HG02623 (cell line): ENCODE results near the gene ANKRD1.
"Not testable (repeated sequence)": the region's sequence is repeated elsewhere in the genome, so short reads cannot be mapped to it uniquely, and the experiment has no call there.

Source experiments
- ATAC-seq: cut with Tn5 transposase; IDR thresholded peaks from one replicate; pipeline ENCODE4 v1.9.1; 2021; ENCODE audit warnings: moderate library complexity; ENCODE audit not compliant: unreplicated experiment

ANKRD1 gene

DNA sequence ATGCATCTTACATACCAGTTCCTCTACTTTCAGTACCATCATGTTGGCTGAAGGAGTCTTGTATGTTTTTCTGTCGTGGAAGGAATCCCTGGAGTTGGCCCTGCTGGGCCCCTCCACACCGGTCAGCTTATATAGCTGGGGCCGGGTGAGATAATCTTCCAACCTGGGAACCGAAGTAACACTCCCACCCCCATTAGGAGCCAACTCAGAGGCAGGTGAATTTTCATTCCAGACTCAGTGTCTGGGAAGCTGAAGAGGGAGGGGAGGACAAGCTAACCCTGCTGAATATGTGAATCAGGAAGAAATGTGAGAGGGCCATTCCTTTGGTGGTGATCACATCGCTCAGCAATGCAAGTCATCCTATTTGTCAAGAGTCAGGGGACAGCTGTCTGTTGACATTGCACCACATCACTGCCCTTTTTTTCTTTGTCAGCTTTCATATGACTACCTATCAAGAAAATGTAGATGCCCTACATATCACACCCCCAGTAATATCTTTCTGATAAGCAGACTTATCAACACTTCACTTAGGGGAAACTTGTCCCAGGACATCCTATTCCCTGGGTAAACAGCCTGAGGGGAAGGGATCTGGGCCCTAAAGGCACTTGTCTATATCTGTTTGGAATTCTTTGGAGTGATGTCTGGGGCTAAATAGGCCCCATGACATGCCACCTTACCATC is at the start of gene ANKRD1:
Gene ANKRD1, minus strand, starts transcription at position 102 of the 681 bp plus-strand sequence. Its CDS starts 60 bp downstream, at position 42.
- ATAC-seq, result no peak

DNA sequence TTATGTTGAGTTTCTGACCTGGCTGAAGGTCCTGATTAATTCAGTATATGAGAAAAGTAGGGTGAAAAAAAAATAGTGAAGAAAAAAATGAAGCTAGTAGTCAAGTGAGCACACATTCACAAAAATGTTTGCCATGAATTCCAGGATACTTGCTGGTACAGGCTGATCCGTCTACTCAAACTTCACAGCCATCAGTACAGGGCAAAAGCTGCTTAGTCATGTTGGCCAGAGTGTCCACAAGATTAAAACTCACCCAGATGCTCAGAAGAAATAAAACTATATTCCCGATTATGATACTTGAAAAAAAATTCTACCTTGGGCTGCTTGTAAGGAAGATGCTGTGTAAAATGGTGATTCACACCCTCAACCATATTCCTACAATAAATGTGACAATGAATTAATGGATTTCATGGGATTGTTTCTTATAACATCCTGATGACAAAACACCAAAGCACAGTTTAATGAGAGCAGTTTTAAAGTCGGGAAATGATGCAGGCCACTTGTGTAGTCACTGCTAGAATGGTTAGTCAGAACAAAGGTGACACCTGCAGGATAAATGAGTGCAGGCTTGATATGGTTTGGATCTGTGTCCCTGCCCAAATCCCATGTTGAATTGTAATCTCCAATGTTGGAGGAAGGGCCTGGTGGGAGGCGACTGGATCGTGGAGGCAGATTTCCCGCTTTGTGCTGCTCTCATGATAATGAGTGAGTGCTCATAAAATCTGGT is 49.2 kb upstream of the ANKRD1 start:
- no peak for ATAC-seq

DNA sequence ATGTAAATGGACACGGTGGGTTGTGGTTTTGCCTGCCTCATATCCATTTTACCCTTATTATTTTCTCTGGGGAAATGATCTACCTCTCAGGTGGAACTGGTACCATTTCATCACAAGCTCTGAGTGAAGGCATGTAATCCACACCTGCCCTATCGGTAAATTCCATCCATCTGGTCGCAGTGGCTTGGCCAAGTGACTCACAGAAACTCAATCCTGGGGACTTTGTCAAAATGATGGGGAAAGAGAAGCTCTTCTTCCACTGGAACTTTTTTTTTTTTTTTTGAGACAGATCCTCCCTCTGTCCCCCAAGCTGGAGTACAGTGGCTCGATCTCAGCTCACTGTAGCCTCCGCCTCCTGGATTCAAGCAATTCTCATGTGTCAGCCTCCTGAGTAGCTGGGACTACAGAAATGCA is 48.2 kb upstream of the ANKRD1 start:
- no peak for ATAC-seq

DNA sequence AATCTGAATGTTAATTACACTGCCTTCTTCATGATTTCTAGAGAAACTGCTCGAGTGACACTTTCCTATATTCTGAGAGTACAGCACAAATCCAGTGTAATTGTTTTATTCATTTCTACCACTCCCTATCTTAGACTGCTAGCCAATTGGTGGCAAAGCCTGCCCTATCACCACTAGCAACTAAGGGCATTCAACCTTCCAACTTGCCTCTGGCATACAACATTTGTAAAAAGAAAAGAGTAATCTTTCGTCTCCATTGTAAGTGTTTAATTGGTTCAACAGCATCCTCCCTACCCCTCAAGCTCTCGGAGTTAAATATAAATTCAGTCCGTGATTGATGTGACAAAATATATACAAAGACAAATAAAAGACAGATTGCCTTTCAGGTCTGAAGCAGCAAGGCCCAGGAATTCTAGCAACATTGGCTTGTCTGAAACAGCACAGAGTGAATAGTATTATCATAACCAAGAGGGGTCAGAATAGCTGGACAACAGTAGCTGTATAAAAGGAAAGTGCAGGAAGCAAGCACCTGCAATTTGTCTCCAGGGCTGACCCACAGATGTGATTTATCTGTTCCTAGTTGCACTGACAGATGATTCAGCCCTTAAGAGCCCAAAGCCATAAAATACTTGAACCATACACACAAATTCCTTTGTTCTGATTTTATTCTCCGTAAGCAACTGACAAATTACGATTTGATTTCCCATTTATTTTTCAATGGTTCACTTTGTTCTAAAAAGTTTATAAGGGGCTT is 47.6 kb upstream of the ANKRD1 start:
- ATAC-seq, result no peak

DNA sequence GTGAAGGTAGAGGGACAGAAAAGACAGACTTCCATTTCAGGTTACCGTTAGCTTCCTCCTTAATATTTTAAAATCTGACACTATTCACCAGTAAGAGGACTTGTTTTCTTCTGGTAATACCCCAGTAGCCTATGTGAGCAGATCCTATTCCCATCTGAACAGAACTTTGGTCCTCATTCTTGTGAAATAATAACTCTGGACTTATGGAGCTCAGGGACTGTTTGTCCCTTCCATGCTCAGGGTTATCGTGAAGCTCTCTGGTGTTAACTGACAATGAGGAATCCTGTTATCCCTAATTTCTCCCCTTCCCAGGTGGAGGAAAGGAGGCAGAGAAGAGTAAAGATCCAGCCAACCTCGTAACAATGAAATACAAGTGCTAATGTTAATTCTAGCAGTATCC is 47.0 kb upstream of the ANKRD1 start:
- ATAC-seq, result no peak

DNA sequence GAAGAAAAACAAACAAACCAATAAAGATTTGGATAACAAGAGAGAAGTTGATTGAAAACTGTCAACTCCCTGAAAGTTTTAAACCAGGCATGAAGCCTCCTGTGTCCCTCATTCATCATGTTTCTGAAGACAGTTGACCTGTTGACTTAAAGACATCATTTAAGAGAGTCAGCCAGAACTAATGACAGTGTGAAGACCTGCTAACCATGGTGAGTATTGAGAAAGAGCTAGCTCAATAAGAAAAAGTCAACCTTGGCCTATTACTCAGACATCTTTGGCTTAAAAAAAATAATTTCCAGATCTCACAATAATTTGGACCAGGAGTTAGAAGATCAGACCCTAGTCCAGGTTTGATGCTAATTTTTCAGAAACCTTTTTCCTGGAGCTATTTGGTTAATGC is 45.3 kb upstream of the ANKRD1 start:
- ATAC-seq, result no peak

DNA sequence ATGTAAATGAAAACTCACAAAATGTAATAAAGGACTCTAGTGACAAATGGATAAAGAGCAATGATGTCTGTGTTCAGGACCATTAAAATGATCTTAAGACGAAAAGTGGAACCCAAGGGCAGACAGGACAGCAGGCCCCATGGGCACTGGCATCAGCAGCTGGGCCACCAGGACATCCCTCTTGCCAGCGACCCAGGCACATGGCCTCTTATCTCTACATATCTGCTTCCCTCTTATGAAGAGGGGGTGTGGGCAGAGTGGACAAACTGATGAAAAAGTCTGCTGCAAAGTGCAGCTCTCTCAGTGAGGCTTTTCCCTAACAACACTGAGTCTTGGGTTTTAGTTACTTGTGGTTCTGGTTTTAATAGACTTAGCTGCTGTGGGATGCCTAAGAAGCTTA is 44.8 kb upstream of the ANKRD1 start:
- no peak for ATAC-seq

DNA sequence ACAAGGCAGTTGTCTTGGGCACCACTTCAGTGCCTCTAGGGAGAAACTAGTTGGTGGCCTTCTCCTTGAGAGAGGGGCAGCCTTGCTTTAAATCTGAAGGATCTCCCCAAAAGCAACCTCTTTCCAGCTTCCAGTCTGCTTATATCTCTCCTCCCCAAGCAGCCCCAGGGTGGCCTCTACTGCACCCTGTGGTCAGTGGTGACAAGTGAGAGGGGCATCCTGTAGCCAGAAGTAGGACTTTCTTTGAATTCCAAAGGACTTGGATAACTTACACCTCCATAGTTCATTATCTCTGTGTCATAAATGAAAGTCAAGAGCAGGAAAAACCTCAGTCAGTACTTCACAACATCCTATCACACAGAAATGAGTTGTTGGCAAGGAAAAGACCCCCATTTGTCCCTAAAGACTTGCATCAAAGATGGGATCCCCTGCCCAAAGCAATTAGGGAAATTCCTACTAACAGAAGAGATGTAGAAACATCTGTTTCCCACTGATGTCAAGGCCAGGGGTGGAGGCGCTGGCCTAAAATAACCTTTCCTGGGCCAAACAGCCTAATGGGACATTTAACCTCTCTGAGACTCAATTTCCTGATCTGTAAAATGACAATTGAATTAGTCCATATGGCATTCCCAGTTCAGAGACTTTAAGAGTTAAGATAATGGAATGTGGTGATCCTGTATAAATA is 44.0 kb upstream of the ANKRD1 start:
- no peak for ATAC-seq

DNA sequence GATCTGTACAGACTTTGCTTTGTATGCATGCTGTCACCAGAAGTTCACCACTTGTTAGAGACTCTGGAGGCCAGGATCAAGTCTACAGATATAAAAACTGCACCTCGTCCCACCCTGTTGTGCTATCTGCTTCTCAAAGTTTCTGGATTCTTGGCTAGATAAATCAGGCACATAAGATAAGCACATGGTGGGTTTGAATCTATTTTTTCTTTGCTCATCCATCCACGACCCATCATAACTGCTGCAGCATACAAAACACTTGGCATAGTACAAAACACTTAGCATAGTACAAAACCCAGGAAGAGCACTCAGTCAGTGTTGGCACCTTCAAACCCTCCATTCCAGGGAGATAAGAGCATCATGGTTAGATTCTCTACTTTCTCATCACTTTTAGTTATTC is 42.4 kb upstream of the ANKRD1 start:
- no peak for ATAC-seq

DNA sequence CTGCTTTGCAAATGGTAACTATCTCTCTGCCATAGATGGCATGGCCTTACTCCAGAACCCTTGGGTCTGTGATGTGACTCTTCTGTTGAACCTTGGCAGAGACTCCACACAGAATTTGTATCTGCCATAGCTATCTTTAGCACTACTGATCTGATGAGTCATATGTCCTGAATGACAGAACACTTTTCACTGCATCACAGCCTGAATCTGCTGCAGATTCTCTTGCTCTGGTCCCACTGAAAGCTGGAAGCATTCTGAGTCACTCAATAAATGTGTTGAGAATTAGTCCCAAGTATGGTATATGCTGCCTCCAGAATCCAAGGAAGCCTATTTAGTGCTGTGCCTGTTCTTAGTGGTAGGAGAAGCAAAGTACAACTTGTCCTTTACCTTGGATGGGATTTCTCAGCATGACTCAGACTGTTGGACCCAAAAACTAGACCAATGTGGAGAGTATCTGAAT is 39.5 kb upstream of the ANKRD1 start:
- ATAC-seq, result peak; percentile 70

DNA sequence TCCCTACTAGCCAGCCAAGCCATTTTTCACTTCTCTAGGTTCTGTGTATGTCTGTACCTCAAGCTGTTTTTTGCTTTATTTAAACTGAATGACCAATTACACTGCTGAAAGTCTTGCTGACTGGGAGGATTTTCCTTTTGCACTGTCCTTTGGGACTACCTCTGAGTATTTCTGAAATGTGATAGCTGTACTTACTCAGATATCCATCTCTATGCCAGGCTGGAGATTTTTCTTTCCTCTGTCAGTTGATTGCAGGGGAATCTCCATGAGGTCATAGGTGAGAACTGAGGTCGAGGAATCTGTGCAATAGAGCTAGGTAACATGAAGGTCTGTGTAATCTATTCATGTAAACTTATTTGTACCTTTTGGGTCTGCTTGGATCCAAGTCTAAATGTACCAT is 38.9 kb upstream of the ANKRD1 start:
- peak; percentile 15 for ATAC-seq

DNA sequence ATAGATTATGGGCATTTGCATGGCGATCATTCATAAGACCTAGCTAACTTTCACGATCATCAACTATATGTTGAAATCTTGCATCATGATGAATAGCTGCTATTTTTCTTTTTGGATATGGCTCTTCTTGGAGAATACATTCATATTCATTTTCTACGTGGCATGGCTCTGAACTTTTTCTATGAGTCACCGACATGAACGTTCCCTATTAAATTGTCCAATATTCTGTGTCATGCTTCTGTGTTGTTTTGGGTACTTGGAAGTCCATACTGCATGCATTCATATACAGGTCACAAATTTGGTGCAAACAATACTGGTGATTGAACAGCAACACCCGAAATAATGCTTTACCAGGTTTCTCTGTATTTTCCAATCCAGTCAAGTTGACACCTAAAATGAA is 37.9 kb upstream of the ANKRD1 start:
- no peak for ATAC-seq

DNA sequence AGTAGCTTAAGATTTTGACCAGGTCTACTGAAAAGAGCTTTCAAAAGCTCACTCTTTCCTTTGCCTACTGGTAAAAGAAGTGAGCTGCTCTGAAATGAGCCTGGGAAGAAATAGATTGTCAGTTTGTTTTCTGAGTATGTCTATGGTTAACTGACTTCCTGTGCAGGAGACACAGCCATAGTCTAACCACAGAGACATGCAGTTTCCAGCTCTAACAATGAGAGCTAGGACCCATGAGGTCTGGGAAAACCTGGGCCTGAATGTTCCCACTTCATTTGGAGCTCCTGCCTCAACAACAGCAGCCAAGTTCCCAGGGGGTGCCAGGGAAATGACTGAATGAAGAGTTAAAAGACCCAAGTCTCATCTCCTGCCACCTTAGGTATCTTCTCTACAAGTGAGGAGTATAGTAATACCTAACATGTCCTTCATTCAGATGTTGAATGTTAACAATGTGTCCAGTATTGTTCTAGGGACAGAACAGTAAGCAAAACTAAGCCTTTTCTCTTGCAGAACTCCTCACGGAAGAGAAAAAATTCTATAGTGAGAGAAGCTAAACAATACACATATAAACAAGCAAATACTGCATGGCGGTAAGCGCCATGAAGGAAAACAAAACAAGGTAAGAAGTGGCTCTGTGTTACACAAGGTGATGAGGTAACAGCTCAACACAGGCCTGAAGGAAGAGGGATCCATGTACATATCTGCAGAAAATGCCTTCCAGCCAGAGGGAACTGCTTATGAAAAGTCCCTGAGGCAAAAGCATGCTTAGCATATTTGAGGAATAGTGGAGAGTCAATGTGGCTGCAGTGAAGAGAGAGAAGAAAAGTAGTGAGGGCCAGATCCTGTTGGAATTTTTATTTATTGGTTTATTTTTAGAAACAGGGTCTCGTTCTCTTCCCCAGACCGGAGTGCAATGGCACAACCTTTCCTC is 26.4 kb upstream of the ANKRD1 start:
- ATAC-seq, result peak; percentile 57

DNA sequence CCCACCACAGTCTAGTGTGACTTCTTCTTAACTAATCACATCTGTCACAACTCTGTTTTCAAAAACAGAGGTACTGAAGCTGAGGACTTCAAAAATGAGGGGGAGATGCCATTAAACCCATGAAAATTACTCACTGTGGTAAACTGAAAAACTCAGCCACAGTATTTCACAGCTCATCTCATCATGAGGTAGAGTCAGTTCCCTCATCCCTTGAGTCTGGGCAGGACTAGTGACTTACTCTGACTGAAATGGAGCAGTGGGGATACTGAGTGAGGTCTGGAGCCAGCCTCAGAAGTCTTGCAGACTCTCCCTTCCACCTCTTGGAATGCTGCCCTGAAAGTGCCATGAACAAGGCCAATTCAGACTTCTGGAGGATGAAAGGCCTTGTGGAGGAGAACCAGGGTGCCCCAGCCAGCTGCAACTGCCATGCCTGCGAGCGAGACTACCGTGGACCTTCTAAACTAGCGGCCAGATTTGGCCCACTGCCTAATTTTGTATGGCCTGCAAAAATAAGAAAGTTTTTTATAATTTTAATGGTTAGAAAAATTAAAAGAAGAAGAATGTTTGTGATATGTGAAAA is 24.7 kb upstream of the ANKRD1 start:
- ATAC-seq, result no peak

DNA sequence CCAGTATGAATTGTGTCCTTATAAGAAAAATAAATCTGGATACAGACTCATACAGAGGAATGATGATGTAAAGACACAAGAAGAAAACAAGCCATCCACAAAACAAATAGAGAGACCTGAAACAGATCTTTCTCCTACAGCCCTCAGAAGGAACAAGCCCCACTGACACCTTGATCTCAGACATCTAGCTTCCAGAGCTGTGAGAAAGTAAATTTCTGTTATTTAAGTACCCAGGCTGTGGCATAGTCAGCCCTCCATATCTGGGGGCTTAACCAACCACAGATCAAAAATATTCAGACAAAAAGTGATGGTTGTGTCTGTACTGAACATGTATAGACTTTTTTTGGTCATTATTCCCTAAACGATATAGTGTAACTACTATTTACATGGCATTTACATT is 23.9 kb upstream of the ANKRD1 start:
- no peak for ATAC-seq

DNA sequence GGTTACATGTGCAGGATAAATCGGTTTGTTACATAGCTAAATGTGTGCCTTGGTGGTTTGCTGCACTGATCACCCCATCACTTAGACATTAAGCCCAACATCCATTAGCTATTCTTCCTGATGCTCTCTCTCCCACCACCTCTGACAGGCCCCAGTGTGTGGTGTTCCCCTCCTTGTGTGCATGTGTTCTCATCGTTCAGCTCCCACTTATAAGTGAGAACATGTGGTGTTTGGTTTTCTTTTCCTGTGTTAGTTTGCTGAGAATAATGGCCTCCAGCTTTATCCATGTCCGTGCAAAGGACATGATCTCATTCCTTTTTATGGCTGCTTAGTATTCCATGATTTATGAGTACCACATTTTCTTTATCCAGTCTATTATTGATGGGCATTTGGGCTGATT is 22.1 kb upstream of the ANKRD1 start:
- not testable (repeated sequence) for ATAC-seq

DNA sequence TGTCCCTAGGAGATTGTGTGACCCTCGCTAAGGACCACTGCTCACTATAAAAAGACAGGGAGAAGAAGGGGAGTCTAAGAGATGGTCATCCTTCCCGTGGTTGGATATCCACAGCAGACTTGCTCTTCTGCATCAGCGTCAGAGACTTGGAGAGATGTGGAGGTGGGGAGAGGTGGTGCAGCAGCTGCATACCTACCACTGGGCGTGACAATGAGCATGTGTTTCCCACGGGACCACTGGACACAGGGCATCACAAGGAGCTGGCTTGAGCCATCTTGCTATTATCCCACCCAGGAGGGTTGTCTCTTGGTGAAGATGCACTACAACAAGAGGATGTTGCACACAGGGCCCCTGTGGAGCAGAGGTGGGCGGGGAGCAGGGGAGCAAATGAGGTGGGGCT is 18.8 kb upstream of the ANKRD1 start:
- no peak for ATAC-seq

DNA sequence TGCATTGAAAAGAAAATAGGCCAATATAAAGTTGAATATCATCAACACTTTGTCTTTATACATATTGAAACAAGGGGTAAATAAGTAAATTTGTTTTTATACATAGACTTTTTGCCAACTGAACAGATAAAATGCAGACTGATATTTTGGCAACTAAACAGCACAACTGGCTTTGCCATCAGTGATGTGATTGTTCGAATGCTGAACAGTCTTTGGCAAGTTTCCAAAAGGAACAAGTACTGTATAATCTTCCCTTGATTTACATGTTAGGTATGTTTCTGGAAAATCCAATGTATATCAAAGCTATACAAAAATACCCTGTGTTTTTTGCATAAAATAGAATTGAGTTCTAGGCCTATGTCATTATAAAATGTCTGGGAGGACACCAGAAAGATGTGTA is 18.2 kb upstream of the ANKRD1 start:
- no peak for ATAC-seq

DNA sequence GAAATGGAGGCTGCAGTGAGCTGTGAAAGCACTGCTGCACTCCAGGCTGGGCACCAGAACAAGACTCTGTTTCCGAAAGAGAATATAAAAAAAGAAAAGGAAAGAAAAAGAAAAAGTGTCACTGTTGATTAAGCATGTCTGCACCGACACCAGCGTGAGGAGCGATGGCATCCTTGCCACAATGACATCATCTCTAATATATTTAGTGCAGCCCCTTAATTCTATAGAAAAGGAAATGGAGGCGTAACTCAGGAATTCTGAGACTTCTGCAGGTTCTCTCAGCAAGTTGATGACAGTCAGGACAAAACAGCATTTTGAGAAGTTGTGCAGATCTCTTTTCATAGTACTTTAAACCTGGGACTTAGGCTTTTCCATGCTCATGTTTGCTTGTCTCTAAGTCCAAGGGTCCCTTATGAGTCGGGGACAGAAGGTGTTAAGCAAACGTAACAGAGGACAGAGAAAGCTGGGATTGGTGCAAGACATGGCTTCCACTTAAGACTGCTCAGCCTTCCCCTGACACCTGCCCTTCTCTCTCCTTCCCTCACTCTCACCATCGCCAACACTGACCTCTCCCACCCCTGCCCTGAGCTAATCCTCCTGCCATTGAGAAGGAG is 16.9 kb upstream of the ANKRD1 start:
- ATAC-seq, result no peak
